Colon (tissue), 2 donors: ENCODE results near the gene PPP2R1A.
"Not testable (repeated sequence)": the region's sequence is repeated elsewhere in the genome, so short reads cannot be mapped to it uniquely, and the experiment has no call there.

Experiments
- FAIRE-seq: peaks from 2 replicates; lab custom pipeline; 2012; peaks lifted over from hg19 to GRCh38; lab: Jason Lieb, UNC
- donor health status: control.
- donor health status: control.

PPP2R1A gene

GRCh38 chr19:52200755-52201391 is 11.0 kb downstream of the PPP2R1A start:
- FAIRE-seq: not testable (repeated sequence)

DNA sequence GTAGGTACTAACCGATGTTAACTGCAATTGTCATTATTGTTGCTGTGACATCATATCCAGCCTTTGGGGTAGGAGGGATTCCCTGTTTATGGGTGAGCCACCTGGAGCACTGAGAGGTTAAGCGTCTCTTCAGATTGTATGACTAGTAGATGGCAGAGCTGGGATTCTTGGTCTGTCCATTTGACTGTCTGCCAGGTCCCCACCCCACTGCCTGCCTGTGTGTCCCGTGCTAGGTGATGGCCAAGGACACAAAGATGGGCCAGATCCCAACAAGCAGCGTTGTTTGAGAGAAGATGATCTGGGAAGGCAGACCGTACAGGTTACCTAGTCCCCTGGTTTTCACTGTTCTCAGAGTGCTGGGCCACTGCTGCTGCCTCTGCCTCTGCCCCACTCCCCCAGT is 16.6 kb downstream of the PPP2R1A start:
- no peak for FAIRE-seq

DNA sequence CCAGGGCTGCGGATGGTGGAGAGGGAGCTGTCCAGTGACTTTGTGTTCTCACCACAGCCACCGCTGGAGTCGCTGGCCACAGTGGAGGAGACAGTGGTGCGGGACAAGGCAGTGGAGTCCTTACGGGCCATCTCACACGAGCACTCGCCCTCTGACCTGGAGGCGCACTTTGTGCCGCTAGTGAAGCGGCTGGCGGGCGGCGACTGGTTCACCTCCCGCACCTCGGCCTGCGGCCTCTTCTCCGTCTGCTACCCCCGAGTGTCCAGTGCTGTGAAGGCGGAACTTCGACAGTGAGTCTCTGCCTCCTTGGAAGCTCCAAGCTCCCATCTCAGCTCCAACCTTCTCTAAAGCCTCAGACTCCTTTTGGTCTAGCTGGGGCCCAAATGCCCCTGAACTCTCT is 21.4 kb downstream of the PPP2R1A start:
- FAIRE-seq: no peak

GRCh38 chr19:52211926-52212571 is 22.2 kb downstream of the PPP2R1A start:
- FAIRE-seq: no peak

GRCh38 chr19:52212572-52213255 is 22.9 kb downstream of the PPP2R1A start:
- no peak for FAIRE-seq

DNA sequence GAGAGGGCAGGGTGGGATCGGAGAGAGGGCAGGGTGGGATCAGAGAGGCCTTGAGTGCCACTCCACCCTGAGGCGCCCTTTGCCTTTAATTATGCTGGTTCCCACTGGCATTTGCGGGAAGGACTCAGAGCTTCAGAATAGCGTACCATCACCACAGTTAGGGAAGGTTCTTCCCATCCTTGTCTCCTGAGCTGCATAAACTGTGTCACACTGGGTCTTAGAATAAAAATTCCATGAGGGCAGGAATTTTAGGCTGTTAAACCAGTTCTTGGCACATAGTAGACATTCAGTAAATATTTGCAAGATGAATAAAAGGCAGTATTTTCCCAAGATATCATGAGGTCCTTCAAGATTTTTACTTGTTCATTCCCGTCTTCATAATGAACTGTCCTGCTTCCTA is 24.4 kb downstream of the PPP2R1A start:
- FAIRE-seq: no peak

- FAIRE-seq: no peak
Observed at GRCh38 chr19:52216401-52216800, 26.5 kb downstream of the PPP2R1A start.

DNA sequence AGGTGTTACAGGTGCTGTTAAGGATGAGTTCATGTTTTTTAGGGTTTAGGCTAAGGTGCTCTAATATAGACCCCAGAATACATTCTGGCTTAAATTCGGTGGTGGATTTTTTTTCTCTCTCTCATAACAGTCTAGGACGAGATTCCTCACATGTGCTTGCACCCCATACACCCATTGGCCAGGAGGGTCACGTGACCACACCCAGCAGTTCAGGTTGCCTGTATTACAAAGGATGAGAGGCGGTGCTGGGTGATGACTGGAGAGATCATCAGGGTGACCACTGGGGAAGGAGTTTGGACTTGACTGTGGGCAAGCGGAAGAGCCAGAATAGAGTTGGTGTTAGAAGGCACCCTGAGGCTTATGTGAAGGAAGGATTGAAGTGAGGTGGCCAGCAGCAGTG is 27.7 kb downstream of the PPP2R1A start:
- FAIRE-seq: no peak

GRCh38 chr19:52219611-52220010 is 29.8 kb downstream of the PPP2R1A start:
- no peak for FAIRE-seq

DNA sequence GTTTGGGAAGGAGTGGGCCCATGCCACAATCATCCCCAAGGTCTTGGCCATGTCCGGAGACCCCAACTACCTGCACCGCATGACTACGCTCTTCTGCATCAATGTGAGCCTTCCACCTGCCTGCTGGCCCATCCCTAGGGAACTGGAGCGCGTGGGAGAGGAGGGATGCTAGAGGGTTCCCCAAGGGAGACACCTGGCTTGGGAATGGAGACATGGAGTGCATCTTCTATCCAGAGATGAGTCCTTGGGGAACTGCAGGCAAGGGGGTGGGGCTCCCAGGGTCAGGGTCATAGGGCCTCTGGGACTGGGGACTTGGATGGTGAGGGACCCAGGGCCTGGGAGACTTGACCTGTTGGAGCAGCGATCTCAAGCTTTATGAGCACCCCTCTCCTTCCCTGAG is 31.2 kb downstream of the PPP2R1A start:
- no peak for FAIRE-seq

DNA sequence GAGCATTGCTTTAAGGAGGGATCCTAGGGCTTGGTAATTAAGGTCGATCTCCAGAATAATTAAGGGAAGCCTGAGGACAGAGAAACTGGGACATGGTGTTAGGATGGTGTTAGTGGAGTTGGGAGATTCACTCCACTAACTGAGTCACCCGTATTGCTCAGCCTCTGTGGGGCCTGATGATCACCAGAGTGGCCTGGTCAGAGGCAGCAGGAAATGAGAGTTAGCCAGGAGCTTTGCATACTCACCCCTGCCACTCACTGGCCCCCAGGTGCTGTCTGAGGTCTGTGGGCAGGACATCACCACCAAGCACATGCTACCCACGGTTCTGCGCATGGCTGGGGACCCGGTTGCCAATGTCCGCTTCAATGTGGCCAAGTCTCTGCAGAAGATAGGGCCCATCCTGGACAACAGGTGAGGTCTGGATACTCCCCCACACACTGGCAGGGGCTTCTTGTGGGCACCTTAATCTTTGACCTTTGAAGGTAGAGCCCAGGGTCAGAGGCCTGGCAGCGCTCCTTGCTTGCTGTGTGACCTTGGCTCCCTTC is 32.1 kb downstream of the PPP2R1A start:
- FAIRE-seq: no peak

DNA sequence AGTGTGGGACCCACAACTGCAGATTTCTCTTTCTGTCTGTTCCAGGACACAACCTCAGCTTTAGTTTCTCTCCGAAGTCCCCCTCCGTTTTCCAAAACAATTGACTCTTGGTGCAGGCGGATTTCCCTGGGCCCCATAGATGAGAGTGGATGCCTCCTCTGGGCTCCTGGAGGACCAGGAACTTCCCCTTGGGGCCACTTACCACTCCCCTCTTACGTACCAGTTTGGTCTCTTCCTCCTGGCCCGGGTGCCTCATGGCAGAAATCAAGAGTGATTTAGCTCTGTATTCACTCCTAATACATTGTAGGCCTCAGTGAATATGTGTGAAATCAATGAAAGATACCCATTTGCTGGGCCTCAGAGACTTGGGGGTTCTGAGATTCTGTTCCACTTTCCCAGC is 34.4 kb downstream of the PPP2R1A start:
- FAIRE-seq: no peak

DNA sequence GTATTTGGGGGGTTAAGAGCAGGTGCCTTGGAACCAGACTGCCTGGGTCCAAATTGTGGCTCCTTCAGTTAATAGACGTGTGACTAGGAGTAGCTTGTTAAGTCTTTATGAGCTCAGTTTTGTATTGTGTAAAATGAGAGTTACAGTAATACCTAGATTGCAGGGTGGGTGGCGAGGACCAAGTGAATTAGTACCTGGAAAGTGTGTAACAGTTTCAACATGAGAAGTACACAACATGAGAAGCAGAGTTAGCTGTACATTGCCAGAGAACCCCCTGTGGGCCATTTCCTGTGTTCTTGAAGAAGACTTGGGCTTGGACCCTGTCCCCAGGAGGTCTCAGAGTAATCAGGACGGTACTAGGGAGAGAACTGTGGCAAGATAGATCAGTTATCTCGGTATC is 36.8 kb downstream of the PPP2R1A start:
- FAIRE-seq: no peak

DNA sequence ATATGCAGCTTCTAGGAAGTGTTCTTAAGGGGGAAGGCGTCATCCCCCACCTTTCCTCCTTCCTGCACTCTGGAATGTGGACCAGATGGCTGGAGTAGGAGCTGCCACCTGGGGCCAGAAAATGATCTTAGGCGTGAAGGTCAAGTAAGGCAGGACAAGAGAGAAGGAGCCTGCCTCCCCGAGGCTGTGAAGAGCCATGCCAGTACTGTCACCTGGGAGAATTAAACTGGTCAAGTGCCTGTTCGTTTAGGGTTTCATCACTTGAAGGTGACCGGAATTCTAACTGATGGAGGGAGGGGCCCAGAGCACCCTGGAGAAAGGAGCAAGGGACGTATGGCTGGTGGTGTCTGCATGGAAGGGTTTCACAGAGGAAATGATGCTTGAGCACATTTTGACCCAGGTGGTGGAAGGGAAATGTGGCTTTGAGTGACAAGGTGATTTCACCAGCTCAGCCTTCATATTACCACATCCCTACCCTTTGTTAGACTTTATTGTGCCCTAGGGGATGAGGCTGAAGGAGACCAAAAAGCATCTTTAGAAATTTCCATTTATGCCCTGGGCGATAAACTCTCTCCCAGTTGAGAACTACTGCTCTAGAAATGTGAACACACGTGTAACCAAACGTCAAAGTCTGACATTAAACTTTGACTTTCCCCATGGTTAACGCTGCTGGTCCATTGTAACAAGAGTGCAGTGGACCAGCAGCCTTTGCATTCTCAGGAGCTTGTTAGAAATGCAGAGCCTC is 37.5 kb downstream of the PPP2R1A start:
- no peak for FAIRE-seq

DNA sequence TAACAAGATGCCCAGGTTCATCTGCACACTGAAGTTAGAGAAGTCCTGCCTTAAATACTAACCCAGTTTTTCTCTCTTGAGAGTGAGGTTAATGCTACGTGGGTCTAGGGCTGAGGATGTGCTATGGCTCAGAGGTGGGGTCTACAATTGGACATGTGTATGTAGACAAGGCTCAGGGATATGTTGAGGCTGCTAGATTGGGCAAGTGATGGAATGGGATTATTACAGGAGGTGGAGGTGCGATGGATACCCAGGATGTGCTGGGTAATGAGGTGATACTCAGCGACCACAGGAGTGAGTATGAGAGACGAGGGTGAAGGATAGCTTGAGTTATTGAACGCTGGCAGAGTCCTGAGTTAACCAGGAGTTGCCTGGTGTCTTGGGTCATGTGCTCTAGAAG is 38.1 kb downstream of the PPP2R1A start:
- FAIRE-seq: no peak

DNA sequence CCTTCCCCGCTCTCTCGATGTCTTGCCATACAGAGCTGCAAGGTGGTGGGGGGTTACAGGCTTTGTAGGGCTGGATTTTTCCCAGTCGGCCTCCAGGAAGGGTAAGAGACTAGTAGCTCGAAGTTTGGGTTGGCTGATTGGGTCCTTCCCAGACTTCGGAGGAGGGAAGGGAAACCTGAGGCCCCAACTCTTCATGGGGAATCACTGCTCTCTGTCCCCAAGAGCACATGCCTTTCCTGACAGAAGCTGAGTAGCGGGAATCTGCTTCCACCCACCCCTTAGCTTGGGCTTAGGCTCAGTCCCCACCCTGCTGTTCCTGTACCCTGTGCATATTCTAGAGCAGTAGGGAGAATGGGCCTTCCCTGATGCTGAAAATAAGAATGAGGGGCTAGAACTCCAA is 39.7 kb downstream of the PPP2R1A start:
- no peak for FAIRE-seq

DNA sequence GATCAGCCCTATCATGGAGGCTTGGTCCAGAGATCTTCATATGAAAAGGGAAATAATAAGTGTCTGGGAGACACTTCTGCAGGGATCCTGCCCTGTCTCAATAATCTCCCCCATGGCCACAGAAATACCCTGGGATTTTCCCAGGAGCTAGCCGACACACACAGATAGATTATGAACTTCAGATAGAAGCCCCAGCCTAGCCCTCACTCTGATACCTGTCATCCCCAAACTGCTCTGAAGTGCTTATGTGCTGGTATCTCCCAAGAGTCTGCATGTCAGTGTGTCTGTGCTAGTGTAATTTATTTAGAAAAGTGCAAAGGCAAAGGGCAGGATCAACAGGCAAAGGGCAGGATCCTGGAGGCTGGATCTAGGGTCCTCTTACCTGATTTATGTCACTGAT is 40.8 kb downstream of the PPP2R1A start:
- no peak for FAIRE-seq

DNA sequence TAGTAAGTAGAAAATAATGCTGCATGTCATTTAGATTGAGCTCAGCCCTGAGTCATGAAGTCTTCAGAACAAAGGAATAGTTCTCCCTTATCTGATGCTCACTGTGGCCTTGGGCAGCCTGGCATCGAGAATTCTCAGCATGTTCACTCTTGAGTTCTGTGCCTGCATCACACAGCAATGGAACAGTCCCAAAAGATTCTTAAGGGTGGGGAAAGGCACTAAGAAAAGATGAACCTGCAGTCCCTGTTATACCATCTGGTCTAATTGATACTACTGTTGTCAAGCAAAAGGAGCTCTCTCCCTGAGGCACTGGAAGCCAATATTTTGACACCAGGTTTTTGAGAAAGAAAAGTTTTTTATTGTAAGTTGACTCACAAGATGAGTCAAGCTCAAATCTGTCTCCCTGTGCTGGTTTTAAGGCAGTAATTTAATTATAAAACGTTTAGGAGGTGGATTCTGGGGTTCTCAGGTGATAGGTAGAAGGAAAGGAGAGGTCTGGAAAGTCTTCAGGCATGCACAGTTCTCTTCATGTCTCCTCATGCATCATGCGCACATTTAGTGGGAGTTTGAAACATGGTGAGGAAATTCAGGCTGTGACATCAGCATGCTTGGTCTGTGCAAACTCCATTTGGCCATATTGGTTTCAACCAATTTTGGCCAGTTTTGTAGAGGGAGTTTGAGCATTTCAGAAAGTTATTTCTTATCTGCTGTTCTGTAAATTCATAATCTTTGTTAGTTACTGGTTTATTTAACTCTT is 41.5 kb downstream of the PPP2R1A start:
- no peak for FAIRE-seq

GRCh38 chr19:52234406-52234805 is 44.6 kb downstream of the PPP2R1A start:
- FAIRE-seq: no peak

GRCh38 chr19:52237197-52237596 is 47.3 kb downstream of the PPP2R1A start:
- FAIRE-seq: no peak

DNA sequence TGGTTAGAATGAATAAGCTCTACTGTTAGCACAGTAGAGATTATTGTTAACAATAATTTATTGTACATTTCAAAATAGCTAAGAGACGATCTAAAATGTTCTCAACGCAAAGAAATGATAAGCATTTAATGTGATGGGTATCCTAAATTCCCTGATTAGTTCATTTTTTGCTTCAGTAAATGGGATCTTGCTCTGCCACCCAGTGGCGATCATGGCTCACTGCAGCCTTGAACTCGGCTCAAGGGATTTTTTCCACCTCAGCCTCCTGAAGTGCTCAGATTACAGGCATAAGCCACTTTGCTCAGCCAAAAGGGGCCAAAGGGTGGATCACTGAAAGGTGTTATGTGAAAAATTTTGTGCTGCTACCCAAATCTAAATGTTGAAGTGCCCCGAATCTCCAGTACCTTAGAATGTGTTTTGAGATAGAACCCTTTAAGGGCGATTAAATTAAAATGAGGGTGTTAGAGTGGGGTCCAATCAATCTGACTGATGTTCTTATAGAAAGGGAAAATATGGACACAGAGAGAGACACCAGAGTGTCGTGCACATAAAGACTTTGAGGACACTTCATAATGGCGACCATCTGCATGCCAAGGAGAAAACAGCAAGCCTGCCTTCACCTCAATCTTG is 48.0 kb downstream of the PPP2R1A start:
- FAIRE-seq: peak; percentile 41
